Ovary (tissue), 3 donors: ENCODE measurements around the gene ARL6IP4.

Experiments
- POLR2A ChIP-seq: fragments of 450-650 bp; IDR thresholded peaks from one replicate; pipeline ENCODE4 v1.6.1; 2017; ENCODE audit warnings: antibody characterized with exemption, mild to moderate bottlenecking, moderate library complexity
- TF ChIP-seq, protein P1 (sequence below), 3 donors: fragments of 450-650 bp in 2 of 3; fragments of 200-600 bp in 1 of 3; IDR thresholded peaks; one replicate each; pipeline versions ENCODE4 v1.5.1 to v1.8.0; 2016 to 2022; ENCODE audit warnings: antibody characterized with exemption in 3 of 3, mild to moderate bottlenecking in 1 of 3
- donor health status: DM: no; HTN: no; CAD: no.

DNA sequence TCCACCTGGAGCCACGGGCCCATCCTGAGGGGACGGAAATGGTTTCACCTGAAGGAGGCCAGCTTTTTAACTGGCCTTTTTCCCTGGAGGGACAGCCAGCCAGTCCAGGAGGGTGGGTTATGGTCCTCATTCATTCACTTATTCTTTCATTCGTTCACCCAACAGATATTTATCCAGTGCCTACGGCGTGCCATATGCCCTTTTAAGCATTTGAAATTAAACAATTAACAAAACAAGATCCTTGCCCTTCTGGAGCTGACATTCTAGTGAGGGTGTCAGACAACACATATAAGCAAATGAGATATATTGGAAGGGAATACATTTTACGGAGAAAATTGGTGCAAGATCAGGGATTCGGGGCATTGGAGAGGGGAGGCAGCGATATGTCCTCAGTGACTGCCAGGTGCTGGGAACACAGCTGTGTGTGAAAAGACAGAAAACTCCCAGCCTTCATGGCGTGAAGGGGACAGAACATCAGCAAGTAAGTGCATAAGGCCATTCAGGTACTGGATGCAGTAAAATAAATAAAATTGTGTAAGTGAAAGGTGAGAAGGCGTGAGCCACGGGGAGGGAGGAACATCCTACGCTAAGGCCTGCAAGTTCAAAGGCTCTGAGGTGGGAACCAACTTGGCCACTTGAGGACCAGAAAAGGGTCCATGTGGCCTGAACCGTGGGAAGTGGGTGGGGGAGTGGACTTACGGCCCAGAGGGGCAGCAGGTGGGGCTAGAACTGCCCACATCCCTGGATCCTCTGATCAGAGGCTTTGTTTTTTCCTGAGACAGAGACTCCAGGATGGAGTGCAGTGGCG lies 13.5 kb upstream of the ARL6IP4 start:
- TF ChIP-seq, protein P1, sequence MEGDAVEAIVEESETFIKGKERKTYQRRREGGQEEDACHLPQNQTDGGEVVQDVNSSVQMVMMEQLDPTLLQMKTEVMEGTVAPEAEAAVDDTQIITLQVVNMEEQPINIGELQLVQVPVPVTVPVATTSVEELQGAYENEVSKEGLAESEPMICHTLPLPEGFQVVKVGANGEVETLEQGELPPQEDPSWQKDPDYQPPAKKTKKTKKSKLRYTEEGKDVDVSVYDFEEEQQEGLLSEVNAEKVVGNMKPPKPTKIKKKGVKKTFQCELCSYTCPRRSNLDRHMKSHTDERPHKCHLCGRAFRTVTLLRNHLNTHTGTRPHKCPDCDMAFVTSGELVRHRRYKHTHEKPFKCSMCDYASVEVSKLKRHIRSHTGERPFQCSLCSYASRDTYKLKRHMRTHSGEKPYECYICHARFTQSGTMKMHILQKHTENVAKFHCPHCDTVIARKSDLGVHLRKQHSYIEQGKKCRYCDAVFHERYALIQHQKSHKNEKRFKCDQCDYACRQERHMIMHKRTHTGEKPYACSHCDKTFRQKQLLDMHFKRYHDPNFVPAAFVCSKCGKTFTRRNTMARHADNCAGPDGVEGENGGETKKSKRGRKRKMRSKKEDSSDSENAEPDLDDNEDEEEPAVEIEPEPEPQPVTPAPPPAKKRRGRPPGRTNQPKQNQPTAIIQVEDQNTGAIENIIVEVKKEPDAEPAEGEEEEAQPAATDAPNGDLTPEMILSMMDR (IDR thresholded peaks at IDR 0.05) = no peak
- TF ChIP-seq POLR2A = no peak
